Stimulated activated CD4-positive, alpha-beta T cell treated with anti-CD3 and anti-CD28 coated beads, Interleukin-4, amount 100 ng/mL, for 1 hour (primary cell): ENCODE data around the gene SLC44A1.
A peak's percentile ranks its signal among the peaks of the same experiment; 100 is the strongest.

Experiments used
- DNase-seq: peaks from one replicate; pipeline ENCODE4 v3.0.0-alpha.2; 2020

SLC44A1 gene

GRCh38 chr9:105344283-105344682 is 99.8 kb downstream of the SLC44A1 start:
- no peak for DNase-seq

- no peak for DNase-seq
Measured at GRCh38 chr9:105345626-105346025, 101.2 kb downstream of the SLC44A1 start.

- no peak for DNase-seq
Measured at GRCh38 chr9:105346273-105346672, 101.8 kb downstream of the SLC44A1 start.

- DNase-seq, result no peak
Measured at GRCh38 chr9:105354448-105354847, 110.0 kb downstream of the SLC44A1 start.

- no peak for DNase-seq
Measured at GRCh38 chr9:105355781-105356180, 111.3 kb downstream of the SLC44A1 start.

- no peak for DNase-seq
Measured at GRCh38 chr9:105357937-105358336, 113.5 kb downstream of the SLC44A1 start.

GRCh38 chr9:105359892-105360291 is 115.4 kb downstream of the SLC44A1 start:
- no peak for DNase-seq

- DNase-seq, result no peak
Measured at GRCh38 chr9:105360344-105360743, 115.9 kb downstream of the SLC44A1 start.

- DNase-seq, result no peak
Measured at GRCh38 chr9:105361873-105362272, 117.4 kb downstream of the SLC44A1 start.

- no peak for DNase-seq
Measured at GRCh38 chr9:105362470-105362869, 118.0 kb downstream of the SLC44A1 start.

GRCh38 chr9:105363837-105364236 is 119.4 kb downstream of the SLC44A1 start:
- no peak for DNase-seq

- DNase-seq, result no peak
Measured at GRCh38 chr9:105369911-105370310, 125.5 kb downstream of the SLC44A1 start.

GRCh38 chr9:105373723-105374122 is 129.3 kb downstream of the SLC44A1 start:
- DNase-seq, result no peak

GRCh38 chr9:105375323-105375722 is 130.9 kb downstream of the SLC44A1 start:
- no peak for DNase-seq

- no peak for DNase-seq
Measured at GRCh38 chr9:105376893-105377292, 132.4 kb downstream of the SLC44A1 start.

GRCh38 chr9:105385381-105385985 is 141.0 kb downstream of the SLC44A1 start:
- peak; percentile 10 for DNase-seq

- no peak for DNase-seq
Measured at GRCh38 chr9:105389796-105390195, 145.3 kb downstream of the SLC44A1 start.

- DNase-seq, result no peak
Measured at GRCh38 chr9:105390871-105391270, 146.4 kb downstream of the SLC44A1 start.

- no peak for DNase-seq
Measured at GRCh38 chr9:105391288-105391687, 146.8 kb downstream of the SLC44A1 start.

- no peak for DNase-seq
Measured at GRCh38 chr9:105392531-105392930, 148.1 kb downstream of the SLC44A1 start.

- no peak for DNase-seq
Measured at GRCh38 chr9:105393576-105394344, 149.3 kb downstream of the SLC44A1 start.

- DNase-seq, result no peak
Measured at GRCh38 chr9:105396441-105396840, 152.0 kb downstream of the SLC44A1 start.

GRCh38 chr9:105396901-105397300 is 152.4 kb downstream of the SLC44A1 start:
- no peak for DNase-seq

- DNase-seq, result no peak
Measured at GRCh38 chr9:105399117-105399516, 154.7 kb downstream of the SLC44A1 start.

GRCh38 chr9:105401651-105402050 is 157.2 kb downstream of the SLC44A1 start:
- no peak for DNase-seq
